Stimulated activated CD8-positive, alpha-beta memory T cell treated with anti-CD3 and anti-CD28 coated beads, Interleukin-7, amount 100 ng/mL, for 1 hour (primary cell): Measurements from ENCODE around the gene CCL8.
"Not testable (repeated sequence)": the region's sequence is repeated elsewhere in the genome, so short reads cannot be mapped to it uniquely, and the experiment has no call there.

ENCODE experiments used
- DNase-seq, 2 donors: peaks; one replicate each; pipeline ENCODE4 v3.0.0-alpha.2; 2020; ENCODE audit warnings: low read depth in 2 of 2

CCL8 gene

DNA sequence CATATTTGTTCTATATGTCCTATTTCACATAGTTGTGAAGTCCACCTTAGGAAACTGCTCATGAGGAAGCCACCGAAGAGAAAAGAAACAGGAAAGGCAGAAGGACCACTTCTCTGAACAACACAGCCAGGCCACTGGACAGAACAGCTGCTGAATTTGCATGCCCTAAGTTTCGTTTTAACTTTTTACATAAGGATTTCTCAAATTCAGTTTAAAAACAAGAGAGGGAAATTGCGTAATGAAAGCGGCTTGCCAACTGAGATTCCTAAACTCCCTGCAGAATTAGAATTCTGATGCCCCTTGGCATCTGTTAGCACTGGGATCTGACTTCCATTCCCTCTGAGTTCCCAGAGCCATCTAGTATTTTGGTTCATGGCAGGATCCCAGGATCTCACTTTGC lies 5.0 kb upstream of the CCL8 start:
- no peak for DNase-seq

DNA sequence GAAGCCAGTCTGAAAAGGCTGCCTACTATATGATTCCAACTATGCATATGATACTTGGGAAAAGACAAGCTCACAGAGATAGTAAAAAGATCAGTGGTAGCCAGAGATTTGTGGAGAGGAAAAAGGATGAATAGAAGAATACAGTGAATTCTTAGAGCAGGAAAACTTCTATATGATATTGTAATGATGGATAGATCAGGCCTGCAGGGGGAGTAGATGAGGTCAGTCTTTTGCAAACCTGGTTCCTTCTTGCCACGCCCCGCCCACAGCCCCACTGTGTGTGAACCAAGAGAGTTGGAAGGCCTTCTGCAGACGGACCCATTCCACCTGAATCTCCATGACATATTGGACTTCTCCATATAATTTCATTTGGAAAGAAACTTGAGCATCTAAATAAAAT lies 761 bp upstream of the CCL8 start:
- no peak for DNase-seq

DNA sequence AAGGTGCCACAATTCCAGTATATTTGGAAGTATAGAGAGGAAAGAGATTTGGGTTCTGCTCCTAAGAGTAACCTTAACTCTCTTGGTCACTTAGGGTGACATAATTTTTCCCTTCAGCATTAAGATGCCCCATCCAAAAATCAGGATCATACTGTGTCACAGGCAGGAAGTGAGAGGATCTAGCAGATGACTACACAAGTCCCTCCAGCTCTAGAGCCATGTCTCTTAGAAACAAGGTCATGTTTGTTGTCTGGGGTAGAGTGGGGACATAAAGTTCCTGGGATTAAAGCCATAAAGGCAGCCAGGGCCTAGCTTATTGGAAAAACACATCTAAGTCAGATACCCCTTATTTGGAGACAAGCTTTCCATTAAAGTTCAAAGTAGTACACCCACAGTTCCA lies 2.7 kb downstream of the CCL8 start:
- DNase-seq: no peak

DNA sequence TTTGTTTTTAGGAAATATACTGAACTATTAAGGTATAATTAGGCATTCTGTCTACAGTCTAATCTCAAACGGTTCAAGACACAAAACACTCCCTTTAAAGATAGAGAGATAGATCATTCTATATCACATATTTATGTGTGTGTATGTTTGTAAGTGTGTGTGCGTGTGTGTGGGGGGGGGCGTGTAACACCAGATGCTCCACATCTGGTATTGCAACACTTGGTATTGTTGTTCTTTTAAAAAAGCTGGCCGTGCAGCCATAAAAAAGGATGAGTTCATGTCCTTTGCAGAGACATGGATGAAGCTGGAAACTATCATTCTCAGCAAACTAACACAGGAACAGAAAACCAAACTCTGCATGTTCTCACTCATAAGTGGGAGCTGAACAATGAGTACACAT lies 8.3 kb downstream of the CCL8 start:
- not testable (repeated sequence) for DNase-seq

DNA sequence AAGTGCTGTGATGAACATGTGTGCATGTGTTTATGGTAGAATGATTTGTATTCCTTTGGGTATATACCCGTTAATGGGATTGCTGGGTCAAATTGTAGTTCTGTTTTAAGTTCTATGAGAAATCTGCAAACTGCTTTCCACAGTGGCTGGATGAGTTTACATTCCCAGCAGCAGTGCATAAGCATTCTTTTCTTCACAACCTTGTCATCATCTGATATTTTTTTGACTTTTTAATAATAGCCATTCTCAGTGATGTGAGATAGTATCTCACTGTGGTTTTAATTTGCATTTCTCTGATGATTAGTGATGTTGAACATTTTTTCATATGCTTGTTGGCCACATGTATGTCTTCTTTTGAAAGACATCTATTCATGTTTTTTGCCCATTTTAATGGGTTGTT lies 18.5 kb downstream of the CCL8 start:
- DNase-seq: no peak

DNA sequence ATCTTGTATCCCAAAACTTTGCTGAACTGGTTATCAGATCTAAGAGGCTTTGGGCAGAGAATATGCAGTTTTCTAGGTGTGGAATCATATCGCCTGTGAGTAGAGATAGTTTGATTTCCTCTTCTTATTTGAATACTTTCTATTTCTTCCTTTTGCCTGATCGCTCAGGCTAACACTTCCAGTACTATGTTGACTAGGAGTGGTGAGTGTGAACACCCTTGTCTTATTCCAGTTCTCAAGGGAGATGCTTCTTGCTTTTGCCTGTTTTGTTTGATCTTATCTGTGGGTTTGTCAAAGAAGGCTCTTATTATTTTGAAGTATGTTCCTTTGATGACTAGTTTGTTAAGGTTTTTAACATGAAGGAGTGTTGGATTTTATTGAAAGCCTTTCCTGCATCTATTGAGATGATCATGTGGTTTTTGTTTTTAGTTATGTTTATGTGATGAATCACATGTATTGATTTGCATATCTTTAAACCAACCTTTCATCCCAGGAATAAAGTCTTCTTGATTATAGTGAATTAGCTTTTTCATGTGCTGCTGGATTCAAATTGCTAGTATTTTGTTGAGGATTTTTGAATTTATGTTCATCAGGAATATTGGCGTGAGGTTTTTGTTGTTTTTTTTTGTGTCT lies 20.0 kb downstream of the CCL8 start:
- DNase-seq: no peak

DNA sequence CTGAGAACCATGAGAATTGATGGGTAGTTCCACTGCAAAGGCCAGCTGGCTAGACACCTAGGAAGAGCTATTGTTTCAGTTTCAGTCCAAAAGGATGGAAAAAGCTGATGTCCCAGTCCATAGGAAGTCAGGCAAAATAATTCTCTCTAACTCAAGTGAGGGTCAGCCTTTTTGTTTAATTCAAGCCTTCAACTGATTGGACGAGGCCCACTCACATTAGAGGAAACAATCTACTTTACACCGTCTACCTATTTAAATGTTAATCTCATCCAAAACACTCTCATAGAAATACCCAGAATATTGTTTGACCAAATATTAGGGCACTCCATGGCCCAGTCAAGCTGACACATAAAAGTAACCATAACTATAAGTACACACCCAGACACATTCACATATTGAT lies 22.7 kb downstream of the CCL8 start:
- no peak for DNase-seq

DNA sequence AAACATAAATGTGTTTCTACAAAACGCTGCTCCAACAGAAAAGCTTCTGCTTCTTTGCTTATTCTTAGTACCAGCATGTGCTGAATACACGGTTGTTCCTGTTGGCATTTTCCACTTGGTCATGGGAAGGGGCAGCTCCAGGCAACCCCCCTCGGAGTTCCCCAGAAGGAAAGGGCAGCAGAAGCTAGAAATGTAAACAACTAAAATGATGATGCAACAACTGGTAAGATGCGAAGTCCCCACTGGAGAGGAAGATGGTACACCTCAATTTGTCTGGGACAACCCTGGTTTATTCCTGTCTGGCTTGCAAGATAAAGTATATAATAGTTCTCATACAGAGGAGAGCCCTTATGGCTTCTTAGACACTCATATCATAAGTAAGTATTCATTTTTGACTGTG lies 27.8 kb downstream of the CCL8 start:
- DNase-seq: no peak

DNA sequence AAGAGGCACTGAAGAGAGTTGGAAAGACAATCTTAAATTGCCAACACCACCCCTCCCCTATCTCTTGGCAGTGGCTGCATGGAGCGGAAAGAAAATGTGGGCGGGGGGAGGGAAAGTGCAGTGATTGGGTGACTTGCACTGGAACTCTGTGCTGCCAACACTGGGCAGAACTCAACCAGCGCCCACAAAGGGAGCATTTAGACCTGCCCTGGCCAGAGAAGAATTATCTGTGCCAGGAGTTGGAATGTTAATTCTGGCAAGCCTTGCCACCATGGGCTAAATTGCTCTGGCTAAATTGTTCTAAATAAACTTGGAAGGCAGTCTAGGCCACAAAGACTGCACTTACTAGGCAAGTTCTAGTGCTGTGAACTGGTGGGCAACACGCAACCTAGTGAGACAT lies 30.5 kb downstream of the CCL8 start:
- DNase-seq: no peak

DNA sequence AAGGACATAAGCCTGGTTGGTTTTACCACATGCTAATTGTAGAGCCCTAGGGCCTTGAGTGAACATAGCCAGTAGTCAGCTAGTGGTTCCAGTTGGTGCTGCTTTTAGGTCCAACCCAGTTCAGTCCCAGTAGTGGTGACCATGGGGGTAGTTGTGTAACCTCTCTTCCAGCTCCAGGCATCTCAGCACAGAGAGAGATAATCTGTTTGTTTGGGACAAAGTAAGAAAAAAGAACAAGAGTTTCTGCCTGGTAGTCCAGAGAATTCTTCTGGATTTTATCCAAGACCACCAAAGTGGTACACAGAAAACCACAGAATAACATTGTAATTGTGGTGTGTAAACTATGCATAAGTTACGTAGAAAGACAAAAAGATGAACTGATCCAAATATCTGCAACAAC lies 31.9 kb downstream of the CCL8 start:
- no peak for DNase-seq

DNA sequence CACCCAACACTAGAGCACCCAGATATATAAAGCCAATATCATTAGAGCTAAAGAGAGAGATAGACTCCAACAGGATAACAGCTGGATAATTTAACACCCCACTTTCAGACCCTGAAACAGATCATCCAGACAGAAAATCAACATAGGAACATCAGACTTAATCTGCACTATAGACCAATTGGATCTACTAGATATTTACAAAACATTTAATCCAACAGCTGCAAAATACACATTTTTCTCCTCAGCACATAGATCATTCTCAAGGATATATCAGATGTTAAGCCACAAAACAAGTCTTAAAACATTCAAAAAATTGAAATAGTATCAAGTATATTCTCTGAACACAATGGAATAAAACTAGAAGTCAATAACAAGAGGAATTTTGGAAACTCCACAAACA lies 33.0 kb downstream of the CCL8 start:
- DNase-seq: no peak

DNA sequence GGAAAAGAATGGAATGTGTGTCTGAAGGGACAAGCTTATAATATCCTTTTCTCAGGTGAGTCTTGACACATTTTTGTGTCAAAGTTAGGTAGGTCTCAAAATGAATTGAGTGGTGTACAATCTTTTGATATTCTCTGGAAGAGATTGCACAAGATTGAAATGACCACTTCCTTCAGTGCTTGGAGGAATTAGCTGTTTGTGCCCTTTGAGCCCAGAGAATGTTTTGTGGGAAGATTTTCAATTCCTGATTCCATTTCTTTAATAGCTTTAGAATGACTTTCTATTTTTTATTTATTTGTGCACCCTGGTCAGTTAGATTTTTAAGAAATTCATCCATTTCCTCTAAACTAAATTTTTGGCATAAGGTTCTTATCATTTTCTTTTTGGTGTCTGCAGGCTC lies 35.4 kb downstream of the CCL8 start:
- DNase-seq: no peak

DNA sequence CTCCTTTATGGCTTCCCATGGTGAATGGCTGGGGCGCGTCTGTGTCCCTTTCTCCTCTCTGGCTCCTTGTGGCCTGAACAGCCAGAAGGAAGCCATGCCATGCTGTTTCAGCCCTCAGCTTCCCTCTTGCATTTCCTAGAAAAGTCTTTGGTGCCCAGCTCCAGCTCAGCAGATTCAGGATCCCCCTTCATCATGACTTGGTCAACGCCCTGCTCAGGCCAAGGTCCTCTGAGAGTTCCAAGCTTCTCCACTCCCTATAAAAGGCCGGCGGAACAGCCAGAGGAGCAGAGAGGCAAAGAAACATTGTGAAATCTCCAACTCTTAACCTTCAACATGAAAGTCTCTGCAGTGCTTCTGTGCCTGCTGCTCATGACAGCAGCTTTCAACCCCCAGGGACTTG lies 37.0 kb downstream of the CCL8 start, which contains the start of gene CCL13:
CCL13 (plus strand) TSS at position 287 of the 400 bp plus-strand sequence; CDS start at position 334, 47 bp downstream.
- no peak for DNase-seq

DNA sequence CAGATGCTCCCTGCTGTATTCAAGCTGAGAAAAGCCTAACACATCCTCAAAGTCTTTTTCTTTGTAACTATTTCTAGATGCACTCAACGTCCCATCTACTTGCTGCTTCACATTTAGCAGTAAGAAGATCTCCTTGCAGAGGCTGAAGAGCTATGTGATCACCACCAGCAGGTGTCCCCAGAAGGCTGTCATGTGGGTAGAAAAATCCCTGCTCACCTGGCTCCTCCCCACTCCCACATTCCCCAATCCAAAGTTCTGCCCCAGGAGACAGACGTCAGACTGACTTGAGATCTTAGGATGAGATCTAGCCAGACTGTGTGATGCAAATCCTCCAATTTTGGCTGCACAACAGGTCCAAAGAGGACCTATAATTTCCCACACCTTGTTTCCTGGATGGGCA lies 38.2 kb downstream of the CCL8 start:
- no peak for DNase-seq

DNA sequence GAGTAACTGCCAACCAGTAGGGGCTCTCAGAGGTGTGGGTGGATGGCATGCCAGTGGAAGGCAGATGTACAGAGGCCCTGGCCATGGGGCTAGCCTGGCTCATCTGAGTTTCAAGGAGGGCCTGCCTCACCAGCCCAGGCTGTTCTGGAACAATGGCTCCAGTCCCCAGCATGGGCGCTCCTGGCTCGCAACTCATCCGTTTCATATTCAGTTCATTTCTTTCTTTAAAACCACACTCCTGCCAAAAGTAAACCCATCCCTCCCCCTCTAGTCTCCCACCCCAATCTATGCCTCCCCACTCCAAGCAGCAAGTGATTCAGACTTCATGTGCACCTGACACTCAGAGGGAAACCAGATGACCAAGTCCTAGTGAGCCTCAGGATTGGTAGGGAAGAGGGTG lies 39.4 kb downstream of the CCL8 start:
- DNase-seq: no peak

DNA sequence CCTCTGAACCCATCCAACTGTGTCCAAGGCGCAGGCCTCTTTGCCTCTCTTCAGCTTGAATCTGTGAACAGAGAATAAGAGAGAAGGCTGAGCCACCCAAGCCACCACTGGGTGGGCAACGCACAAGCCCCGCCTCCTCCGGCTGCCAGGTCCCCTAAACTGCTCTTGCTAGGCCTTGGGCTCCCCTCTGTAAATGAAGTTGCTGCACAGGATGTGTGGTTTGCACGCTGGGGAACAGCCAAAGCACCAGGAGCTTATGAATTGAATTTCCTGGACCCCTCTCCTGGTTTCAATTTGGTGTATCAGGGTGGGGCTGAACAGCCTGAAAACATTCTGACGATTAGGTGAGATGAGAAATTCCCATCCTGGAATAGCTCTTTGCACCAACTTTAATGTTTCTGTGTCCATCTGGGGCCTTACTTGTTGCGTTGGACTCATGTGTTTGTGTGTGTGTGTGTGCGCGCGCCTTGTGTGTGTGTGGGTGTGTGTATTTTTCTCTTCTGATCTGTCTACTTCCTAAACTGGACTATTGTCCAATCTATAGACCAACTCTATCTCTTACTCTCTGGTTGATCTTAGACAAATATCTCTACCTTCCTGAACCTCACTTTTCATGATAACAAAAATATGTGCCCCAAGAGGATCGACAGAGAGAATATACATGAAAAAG lies 41.5 kb downstream of the CCL8 start:
- DNase-seq: no peak

DNA sequence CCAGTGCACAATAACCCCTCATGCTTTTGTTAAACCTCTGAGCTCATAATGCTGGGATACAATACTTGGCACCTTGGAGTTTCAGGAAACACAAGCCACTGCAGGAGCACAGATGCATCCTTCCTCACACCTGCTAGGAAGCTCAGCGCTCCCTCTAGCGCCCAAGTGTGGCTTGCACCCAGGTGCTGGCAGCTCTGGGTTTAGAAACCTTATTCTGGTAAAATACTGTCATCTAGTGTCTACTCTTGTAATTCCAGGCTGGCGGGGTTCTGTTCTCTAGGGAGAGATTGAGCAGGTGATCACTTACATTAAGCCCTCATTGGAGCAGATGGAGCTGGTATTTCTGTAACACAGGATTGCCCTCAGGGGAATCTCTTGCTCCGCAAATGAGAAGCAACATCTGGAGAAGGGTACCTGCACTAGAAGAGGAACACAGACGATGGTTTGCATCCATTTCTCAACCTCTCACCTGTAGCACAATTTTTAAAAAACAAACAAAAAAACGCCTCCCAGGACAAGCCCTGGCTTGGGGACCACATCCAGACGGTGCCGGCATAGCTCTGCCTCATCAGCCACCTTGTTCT lies 42.3 kb downstream of the CCL8 start:
- DNase-seq: peak in 1 of 2 donors; percentile 27

DNA sequence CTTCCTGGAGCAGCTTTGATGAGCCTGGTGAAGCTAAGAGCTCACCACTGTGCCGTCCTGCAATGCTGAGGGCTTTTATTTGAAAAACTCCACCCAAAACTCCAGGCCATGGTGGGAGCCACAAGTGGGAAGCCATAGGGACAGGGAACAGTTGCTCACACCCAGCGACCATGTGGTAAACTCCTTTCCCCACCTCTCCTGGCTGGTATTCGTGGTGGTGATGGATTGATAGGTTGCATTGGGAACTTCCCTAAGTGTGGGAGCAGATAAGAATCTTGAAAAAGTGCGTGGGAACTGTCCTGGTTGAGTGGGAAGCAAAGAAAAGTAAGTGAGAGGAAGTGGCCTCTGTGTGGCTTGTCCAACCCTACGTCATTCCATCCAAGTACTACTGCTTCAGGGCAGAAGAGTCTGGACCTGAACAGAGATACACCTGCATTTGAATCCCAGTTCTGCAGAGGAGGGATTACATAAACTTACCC lies 44.0 kb downstream of the CCL8 start, which contains the start of gene CCL1:
CCL1 (minus strand) TSS at position 51 of the 479 bp plus-strand sequence. CDS start 72 bp downstream, outside the sequence.
- no peak for DNase-seq

DNA sequence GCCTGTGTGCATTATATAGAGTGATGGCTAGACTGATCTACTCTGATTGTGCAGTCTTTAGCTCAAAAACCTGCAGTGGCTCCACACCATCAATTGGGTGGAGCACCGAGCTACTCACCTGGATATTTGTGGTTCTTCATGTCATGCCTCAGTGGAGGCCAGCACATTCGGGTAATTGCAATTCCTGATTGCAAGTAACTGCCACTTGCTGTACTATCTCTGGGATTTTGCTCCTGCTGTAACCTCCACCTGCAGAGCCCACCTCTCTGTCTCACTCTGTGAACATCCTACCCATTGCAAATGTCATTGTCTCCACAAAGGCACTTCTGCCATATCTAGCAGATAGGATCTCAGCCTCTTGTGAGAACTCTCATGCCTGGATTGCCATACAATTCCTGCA lies 45.5 kb downstream of the CCL8 start:
- no peak for DNase-seq

DNA sequence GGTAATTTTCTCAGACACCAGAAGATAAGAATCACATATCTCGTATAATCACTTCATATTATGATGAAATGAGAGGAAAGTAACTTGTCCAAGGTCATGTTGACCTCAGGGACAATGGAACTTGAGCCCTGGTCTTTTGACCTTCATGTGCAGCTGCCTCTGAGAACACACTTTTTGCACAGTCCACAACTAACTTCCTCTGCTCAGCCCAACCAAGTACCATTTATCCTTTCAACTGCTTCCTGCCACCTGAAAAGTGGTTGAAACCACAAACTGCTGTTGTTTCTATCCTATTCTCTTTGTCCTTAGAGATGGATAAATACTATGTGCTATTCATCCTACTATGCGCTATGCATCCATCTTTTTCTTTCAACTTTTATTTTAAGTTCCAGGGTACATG lies 46.1 kb downstream of the CCL8 start:
- DNase-seq: no peak

DNA sequence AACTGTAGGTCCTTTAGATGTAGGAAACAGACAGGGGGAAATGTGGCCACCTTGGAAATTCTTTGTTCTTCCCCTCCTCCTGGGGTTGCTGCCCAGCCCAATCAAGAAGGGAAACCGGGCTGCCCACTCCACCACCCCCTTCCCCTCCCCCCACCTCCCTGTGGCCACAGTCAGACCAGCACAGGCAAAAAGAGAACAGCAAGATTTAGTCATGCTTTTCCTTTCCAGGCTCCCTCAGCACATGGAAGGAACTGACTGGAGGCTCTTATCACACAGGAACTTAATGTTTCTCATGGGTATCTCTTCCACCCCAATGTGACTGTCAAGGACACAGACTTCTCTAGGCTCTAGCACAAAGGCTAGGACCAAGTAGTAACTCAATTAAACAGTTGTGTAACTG lies 46.8 kb downstream of the CCL8 start:
- no peak for DNase-seq

DNA sequence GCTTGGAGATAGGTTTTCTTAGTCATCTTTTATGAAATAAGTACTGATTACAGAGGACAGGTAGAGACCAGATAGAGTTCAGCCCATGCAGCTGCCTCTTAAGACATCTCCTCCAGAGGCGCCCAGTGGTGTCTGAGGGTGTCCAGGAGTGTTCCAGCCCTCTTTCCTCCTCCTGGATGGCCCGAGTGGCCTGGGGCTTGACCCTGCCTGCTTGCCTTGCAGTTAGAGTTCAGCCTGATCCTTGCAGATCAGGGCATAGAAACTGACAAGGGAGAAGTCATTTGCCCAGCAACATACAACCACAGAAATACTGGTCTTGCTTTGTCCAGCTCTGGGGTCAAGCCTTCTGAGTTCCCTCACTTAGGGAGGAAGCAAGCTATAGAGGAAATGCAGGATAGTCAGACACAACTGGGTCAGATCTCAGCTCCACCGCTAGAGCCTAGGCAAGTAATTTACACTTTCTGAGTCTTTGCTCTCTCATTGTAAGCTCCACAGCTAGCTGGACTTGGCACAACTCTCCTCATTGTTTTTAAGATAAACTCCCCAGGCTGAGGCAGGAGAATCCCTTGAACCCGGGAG lies 47.4 kb downstream of the CCL8 start:
- no peak for DNase-seq
